ENCODE results near the gene SH3D19.

SH3D19 gene

DNA sequence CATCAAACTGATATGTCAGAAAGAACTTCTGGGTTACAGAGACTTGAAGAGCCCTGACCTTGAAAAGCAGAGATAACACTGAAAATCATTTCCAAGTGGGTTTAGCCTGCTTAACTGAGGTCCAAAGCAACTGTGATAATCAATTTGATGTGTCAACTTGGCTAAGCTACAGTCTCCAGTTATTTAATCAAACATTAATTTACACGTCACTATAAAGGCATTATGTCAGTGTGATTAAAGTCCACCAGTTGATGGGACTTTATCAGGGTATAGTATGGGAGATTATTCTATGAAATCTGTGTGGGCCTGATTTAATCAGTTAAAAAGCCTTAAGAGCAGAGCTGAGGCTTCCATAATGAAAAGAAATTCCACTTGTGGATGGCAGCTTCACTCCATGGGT is 117.5 kb downstream of the SH3D19 start:
- no peak for DNase-seq
- Histone ChIP-seq H3K27me3 (replicated peaks in 2 of 5; ENCODE audit: control insufficient read depth in 4 of 5, insufficient read depth in 5 of 5, low read length in 4 of 5) (no peaks in the 10 kb centered on the region), H3K4me1 (ENCODE audit: control extremely low read depth in 1 of 4, control insufficient read depth in 4 of 4, insufficient read depth in 4 of 4, low read length in 3 of 4) (peaks cover 0 to 4% (median 0%) of the 10 kb centered on the region in 4 experiments), H3K27ac (ENCODE audit: insufficient read depth in 1 of 2, low read depth in 1 of 2, low read length in 2 of 2, poor library complexity in 1 of 2, severe bottlenecking in 2 of 2) (no peak overlapping the region), H3K4me3 (ENCODE audit: control insufficient read depth in 1 of 7, extremely low read depth in 1 of 7, insufficient read depth in 4 of 7, low read depth in 2 of 7, low read length in 6 of 7) (no peak overlapping the region), H3K9me3 (ENCODE audit: control extremely low read depth in 1 of 5, control insufficient read depth in 4 of 5, insufficient read depth in 2 of 5, low read depth in 1 of 5, low read length in 4 of 5) (no peaks in the 10 kb centered on the region), H3K36me3 (ENCODE audit: control insufficient read depth in 4 of 4, insufficient read depth in 4 of 4, low read length in 3 of 4) (no peaks in the 10 kb centered on the region)
- CTCF ChIA-PET: no interaction called here
- POLR2A ChIA-PET: no interaction called here
- no CpG with 5 or more reads among the region's 1 CpG for WGBS (ENCODE audit: insufficient coverage)

DNA sequence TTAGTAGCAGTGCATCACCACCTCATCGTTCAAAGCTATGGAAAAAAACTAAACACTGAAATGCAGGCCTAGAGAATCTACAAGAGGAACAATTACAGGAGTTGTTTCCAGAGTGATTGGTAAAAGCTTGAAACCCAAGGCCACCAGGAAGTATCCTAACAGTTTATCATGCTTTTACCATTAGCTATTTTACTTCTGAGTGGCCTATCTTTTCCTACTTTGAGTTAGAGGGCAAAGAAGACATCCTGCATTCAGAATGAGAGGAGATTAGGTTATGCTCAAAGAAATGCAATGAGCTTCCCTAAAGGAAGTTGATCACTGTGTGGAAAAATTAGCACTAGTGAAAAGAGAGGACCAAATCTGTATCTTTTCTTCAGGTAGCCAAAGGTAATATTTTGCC is 118.2 kb downstream of the SH3D19 start:
- CTCF ChIA-PET: no interaction called here
- H3K27me3 ChIP-seq (replicated peaks in 2 of 5; ENCODE audit: control insufficient read depth in 4 of 5, insufficient read depth in 5 of 5, low read length in 4 of 5): no peaks in the 10 kb centered on the region
- no peak for DNase-seq
- H3K4me1 ChIP-seq (ENCODE audit: control extremely low read depth in 1 of 4, control insufficient read depth in 4 of 4, insufficient read depth in 4 of 4, low read length in 3 of 4): peaks cover 0 to 4% (median 0%) of the 10 kb centered on the region in 4 experiments
- H3K27ac ChIP-seq (ENCODE audit: insufficient read depth in 1 of 2, low read depth in 1 of 2, low read length in 2 of 2, poor library complexity in 1 of 2, severe bottlenecking in 2 of 2): no peak overlapping the region
- 100% methylated on average over 1 of the region's 1 CpG for WGBS (ENCODE audit: insufficient coverage)
- H3K4me3 ChIP-seq (ENCODE audit: control insufficient read depth in 1 of 7, extremely low read depth in 1 of 7, insufficient read depth in 4 of 7, low read depth in 2 of 7, low read length in 6 of 7): no peak overlapping the region
- H3K9me3 ChIP-seq (ENCODE audit: control extremely low read depth in 1 of 5, control insufficient read depth in 4 of 5, insufficient read depth in 2 of 5, low read depth in 1 of 5, low read length in 4 of 5): no peaks in the 10 kb centered on the region
- no peaks in the 10 kb centered on the region for H3K36me3 ChIP-seq (ENCODE audit: control insufficient read depth in 4 of 4, insufficient read depth in 4 of 4, low read length in 3 of 4)
- POLR2A ChIA-PET: no interaction called here

DNA sequence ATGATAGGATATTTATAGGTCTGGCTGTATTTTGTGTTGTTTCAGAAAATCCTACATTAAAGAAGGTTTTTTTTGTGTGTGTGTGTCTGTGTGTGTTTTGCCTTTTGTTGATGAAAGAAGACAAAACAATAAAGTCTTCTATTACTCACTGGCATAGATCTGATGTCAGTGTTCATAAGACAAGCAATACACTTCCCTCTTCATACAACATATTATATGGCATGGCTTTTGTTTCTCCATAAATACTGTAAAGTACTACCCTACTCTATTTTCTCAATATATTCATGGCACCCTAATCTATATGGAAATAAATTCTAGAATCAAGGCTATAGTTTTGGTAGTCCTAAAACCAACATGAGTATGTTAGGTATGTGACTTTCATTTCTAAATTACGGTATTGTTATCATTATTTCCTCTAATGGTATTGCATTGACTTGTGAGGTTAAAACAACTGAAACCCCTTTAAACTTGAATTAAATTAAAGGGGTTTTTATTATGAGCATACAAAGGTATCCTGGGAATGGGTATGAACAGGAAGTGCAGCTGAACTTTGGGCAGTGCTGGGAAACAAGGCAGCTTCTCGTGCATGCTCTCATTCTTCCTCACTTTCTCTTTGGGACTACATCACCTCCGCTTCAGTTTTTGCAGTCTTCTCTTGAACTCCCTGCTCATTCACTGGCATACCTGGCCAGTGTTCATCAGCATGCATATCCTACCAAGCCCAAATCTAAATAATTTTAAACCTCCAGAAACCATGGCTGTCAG is 119.0 kb downstream of the SH3D19 start:
- H3K4me1 ChIP-seq (ENCODE audit: control extremely low read depth in 1 of 4, control insufficient read depth in 4 of 4, insufficient read depth in 4 of 4, low read length in 3 of 4): peaks cover 0 to 4% (median 0%) of the 10 kb centered on the region in 4 experiments
- POLR2A ChIA-PET: no interaction called here
- H3K36me3 ChIP-seq (ENCODE audit: control insufficient read depth in 4 of 4, insufficient read depth in 4 of 4, low read length in 3 of 4): no peaks in the 10 kb centered on the region
- H3K27ac ChIP-seq (ENCODE audit: insufficient read depth in 1 of 2, low read depth in 1 of 2, low read length in 2 of 2, poor library complexity in 1 of 2, severe bottlenecking in 2 of 2): no peak overlapping the region
- 50% methylated on average over 2 of the region's 3 CpGs for WGBS (ENCODE audit: insufficient coverage)
- no peak overlapping the region for H3K4me3 ChIP-seq (ENCODE audit: control insufficient read depth in 1 of 7, extremely low read depth in 1 of 7, insufficient read depth in 4 of 7, low read depth in 2 of 7, low read length in 6 of 7)
- no peaks in the 10 kb centered on the region for H3K9me3 ChIP-seq (ENCODE audit: control extremely low read depth in 1 of 5, control insufficient read depth in 4 of 5, insufficient read depth in 2 of 5, low read depth in 1 of 5, low read length in 4 of 5)
- no peak for DNase-seq
- CTCF ChIA-PET: no interaction called here
- no peaks in the 10 kb centered on the region for H3K27me3 ChIP-seq (replicated peaks in 2 of 5; ENCODE audit: control insufficient read depth in 4 of 5, insufficient read depth in 5 of 5, low read length in 4 of 5)

DNA sequence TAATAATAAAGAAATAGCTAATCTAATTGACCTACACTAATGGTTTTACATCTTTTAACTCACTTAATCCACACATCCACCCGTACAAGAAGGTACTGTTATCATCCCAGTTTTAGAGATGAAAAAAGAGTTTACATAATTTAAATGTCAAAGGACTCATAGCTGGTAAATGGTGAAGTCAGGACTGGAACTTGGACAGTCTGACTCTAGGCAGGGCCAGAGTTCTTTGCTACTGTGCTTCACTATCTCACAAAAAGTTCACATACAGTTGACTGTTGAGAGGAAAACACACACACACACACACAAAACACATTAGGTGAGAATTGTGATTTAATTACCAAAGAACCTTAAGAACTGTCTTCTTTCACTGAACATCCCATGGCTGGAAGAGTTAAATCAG is 119.7 kb downstream of the SH3D19 start:
- Histone ChIP-seq H3K27me3 (replicated peaks in 2 of 5; ENCODE audit: control insufficient read depth in 4 of 5, insufficient read depth in 5 of 5, low read length in 4 of 5) (no peaks in the 10 kb centered on the region), H3K9me3 (ENCODE audit: control extremely low read depth in 1 of 5, control insufficient read depth in 4 of 5, insufficient read depth in 2 of 5, low read depth in 1 of 5, low read length in 4 of 5) (no peaks in the 10 kb centered on the region), H3K27ac (ENCODE audit: insufficient read depth in 1 of 2, low read depth in 1 of 2, low read length in 2 of 2, poor library complexity in 1 of 2, severe bottlenecking in 2 of 2) (no peak overlapping the region), H3K4me3 (ENCODE audit: control insufficient read depth in 1 of 7, extremely low read depth in 1 of 7, insufficient read depth in 4 of 7, low read depth in 2 of 7, low read length in 6 of 7) (no peak overlapping the region), H3K36me3 (ENCODE audit: control insufficient read depth in 4 of 4, insufficient read depth in 4 of 4, low read length in 3 of 4) (no peaks in the 10 kb centered on the region), H3K4me1 (ENCODE audit: control extremely low read depth in 1 of 4, control insufficient read depth in 4 of 4, insufficient read depth in 4 of 4, low read length in 3 of 4) (peaks cover 0 to 4% (median 0%) of the 10 kb centered on the region in 4 experiments)
- ChIA-PET POLR2A (no interaction called here), CTCF (no interaction called here)
- WGBS (ENCODE audit: insufficient coverage): no CpG with 5 or more reads among the region's 1 CpG
- no peak for DNase-seq

DNA sequence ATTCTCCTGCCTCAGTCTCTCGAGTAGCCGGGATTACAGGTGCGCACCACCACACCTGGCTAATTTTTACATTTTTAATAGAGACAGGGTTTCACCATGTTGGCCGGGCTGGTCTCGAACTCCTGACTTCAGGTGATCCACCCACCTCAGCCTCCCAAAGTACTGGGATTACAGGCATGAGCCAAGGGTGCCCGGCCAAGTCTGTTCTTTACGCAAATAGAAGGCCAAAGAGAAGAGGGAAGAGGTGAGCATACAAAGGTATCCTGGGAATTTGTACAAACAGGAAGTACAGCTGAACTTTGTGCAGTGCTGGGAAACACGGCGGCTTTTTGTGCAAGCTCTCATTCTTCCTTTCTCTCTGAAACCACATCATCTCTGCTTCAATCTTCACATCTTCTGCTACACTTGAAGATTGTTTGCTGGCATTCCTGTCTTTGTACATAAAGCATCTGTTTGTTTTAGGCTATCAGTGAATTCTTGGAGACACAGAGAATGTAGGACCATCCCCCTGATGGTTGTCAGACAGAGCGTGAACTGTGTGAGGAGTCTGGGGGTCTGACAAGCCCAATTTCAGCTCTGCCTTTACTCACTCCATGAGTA is 120.4 kb downstream of the SH3D19 start:
- H3K4me3 ChIP-seq (ENCODE audit: control insufficient read depth in 1 of 7, extremely low read depth in 1 of 7, insufficient read depth in 4 of 7, low read depth in 2 of 7, low read length in 6 of 7): no peak overlapping the region
- no peaks in the 10 kb centered on the region for H3K9me3 ChIP-seq (ENCODE audit: control extremely low read depth in 1 of 5, control insufficient read depth in 4 of 5, insufficient read depth in 2 of 5, low read depth in 1 of 5, low read length in 4 of 5)
- no peak for DNase-seq
- no peaks in the 10 kb centered on the region for H3K36me3 ChIP-seq (ENCODE audit: control insufficient read depth in 4 of 4, insufficient read depth in 4 of 4, low read length in 3 of 4)
- 100% methylated on average over 4 of the region's 10 CpGs for WGBS (ENCODE audit: insufficient coverage)
- ChIA-PET POLR2A (no interaction called here), CTCF (no interaction called here)
- no peak overlapping the region for H3K27ac ChIP-seq (ENCODE audit: insufficient read depth in 1 of 2, low read depth in 1 of 2, low read length in 2 of 2, poor library complexity in 1 of 2, severe bottlenecking in 2 of 2)
- H3K4me1 ChIP-seq (ENCODE audit: control extremely low read depth in 1 of 4, control insufficient read depth in 4 of 4, insufficient read depth in 4 of 4, low read length in 3 of 4): peaks cover 0 to 4% (median 0%) of the 10 kb centered on the region in 4 experiments
- no peaks in the 10 kb centered on the region for H3K27me3 ChIP-seq (replicated peaks in 2 of 5; ENCODE audit: control insufficient read depth in 4 of 5, insufficient read depth in 5 of 5, low read length in 4 of 5)

DNA sequence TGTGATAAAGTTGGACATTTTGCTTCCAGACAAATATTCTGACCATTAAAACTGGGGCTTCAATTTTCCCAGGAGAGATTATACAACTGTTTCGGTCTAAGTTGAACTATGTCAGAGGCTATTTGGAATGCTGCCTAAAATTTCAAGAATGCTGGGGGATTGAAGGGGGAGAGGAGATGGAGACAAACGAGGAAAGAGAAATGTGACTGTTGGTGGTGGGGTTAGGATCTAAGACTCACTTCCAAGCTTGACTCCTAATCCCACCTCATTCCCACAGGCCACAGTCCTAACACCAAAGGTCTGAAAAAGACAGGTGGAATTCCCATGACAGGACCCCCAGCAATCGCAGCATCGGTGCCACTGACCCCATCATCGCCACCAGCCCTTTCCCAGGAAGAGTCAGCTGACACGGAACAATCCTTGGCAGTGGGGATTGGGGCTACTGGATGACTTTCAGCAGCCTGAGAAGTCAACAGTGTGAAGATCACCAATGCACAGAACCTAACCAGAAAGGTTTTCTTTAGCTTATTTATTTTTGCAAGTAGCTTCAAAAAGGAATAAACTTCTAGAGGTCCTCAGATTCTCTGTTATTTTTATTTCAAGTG is 122.5 kb downstream of the SH3D19 start:
- no peaks in the 10 kb centered on the region for H3K27me3 ChIP-seq (replicated peaks in 2 of 5; ENCODE audit: control insufficient read depth in 4 of 5, insufficient read depth in 5 of 5, low read length in 4 of 5)
- H3K36me3 ChIP-seq (ENCODE audit: control insufficient read depth in 4 of 4, insufficient read depth in 4 of 4, low read length in 3 of 4): no peaks in the 10 kb centered on the region
- H3K9me3 ChIP-seq (ENCODE audit: control extremely low read depth in 1 of 5, control insufficient read depth in 4 of 5, insufficient read depth in 2 of 5, low read depth in 1 of 5, low read length in 4 of 5): no peaks in the 10 kb centered on the region
- no peak overlapping the region for H3K27ac ChIP-seq (ENCODE audit: insufficient read depth in 1 of 2, low read depth in 1 of 2, low read length in 2 of 2, poor library complexity in 1 of 2, severe bottlenecking in 2 of 2)
- no peak for DNase-seq
- peaks cover 0 to 4% (median 0%) of the 10 kb centered on the region in 4 experiments for H3K4me1 ChIP-seq (ENCODE audit: control extremely low read depth in 1 of 4, control insufficient read depth in 4 of 4, insufficient read depth in 4 of 4, low read length in 3 of 4)
- no peak overlapping the region for H3K4me3 ChIP-seq (ENCODE audit: control insufficient read depth in 1 of 7, extremely low read depth in 1 of 7, insufficient read depth in 4 of 7, low read depth in 2 of 7, low read length in 6 of 7)
- CTCF ChIA-PET: no interaction called here
- 92% methylated on average over 5 of the region's 6 CpGs for WGBS (ENCODE audit: insufficient coverage)
- POLR2A ChIA-PET: no interaction called here

DNA sequence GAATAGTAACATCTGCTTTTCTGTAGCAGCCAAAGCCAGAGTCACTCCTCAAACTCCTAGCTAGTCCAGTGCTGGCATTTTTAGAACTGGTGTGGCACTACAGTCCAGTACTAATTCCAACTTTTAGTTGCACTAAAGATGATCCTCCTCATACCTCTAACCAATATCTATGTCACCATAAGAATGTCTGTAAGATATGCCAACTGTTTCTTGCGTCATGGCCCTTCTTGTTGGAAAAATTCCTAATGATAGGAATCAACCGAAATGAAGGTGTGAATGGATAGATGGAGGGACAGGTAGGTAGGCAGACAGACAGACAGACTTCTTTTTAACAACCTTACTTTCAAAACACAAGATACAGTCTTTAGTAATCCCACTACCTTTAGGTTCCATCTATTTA is 123.0 kb downstream of the SH3D19 start:
- no peaks in the 10 kb centered on the region for H3K36me3 ChIP-seq (ENCODE audit: control insufficient read depth in 4 of 4, insufficient read depth in 4 of 4, low read length in 3 of 4)
- H3K4me3 ChIP-seq (ENCODE audit: control insufficient read depth in 1 of 7, extremely low read depth in 1 of 7, insufficient read depth in 4 of 7, low read depth in 2 of 7, low read length in 6 of 7): no peak overlapping the region
- no peak for DNase-seq
- no peaks in the 10 kb centered on the region for H3K9me3 ChIP-seq (ENCODE audit: control extremely low read depth in 1 of 5, control insufficient read depth in 4 of 5, insufficient read depth in 2 of 5, low read depth in 1 of 5, low read length in 4 of 5)
- POLR2A ChIA-PET: no interaction called here
- WGBS (ENCODE audit: insufficient coverage): no CpG with 5 or more reads among the region's 2 CpGs
- H3K27ac ChIP-seq (ENCODE audit: insufficient read depth in 1 of 2, low read depth in 1 of 2, low read length in 2 of 2, poor library complexity in 1 of 2, severe bottlenecking in 2 of 2): no peak overlapping the region
- CTCF ChIA-PET: no interaction called here
- no peaks in the 10 kb centered on the region for H3K27me3 ChIP-seq (replicated peaks in 2 of 5; ENCODE audit: control insufficient read depth in 4 of 5, insufficient read depth in 5 of 5, low read length in 4 of 5)
- H3K4me1 ChIP-seq (ENCODE audit: control extremely low read depth in 1 of 4, control insufficient read depth in 4 of 4, insufficient read depth in 4 of 4, low read length in 3 of 4): peaks cover 0 to 4% (median 0%) of the 10 kb centered on the region in 4 experiments

Measured in common myeloid progenitor, CD34-positive (primary cell).